Mesenteric fat pad (tissue), 1 donor: ENCODE data around the gene C19orf85. TPM values are rescaled to one million over a fixed set of nuclear protein-coding genes. Genes with fewer than 3 reads are reported as not detected.
"Not testable (repeated sequence)": the region's sequence is repeated elsewhere in the genome, so short reads cannot be mapped to it uniquely, and the experiment has no call there.

Source experiments
- DNase-seq: peaks from one replicate; pipeline ENCODE4 v3.0.0-alpha.2; 2020; ENCODE audit warnings: low spot score
- total RNA-seq: library from RNA; stranded (reverse); fragmentation: NEBNext Ultra II Directional; extraction: Animal tissue kit (Norgen Biotek cat#: 25700); gene quantifications from one replicate; pipeline ENCODE4 v1.2.1, GENCODE V29; 2021
- donor health status: DM: yes; HTN: yes; CAD: no.

Gene C19orf85
- total RNA-seq, 1 donor from 2014 or later = not detected

- no peak for DNase-seq
These were observed 4.4 kb downstream of the C19orf85 start for GRCh38 chr19:55459950-55460657.

GRCh38 chr19:55459551-55459949 is 5.0 kb downstream of the C19orf85 start:
- no peak for DNase-seq

- no peak for DNase-seq
These were observed 6.7 kb downstream of the C19orf85 start for GRCh38 chr19:55457683-55458457.

GRCh38 chr19:55456347-55456746 is 8.2 kb downstream of the C19orf85 start:
- DNase-seq = no peak

GRCh38 chr19:55455576-55456235 is 8.8 kb downstream of the C19orf85 start:
- DNase-seq = no peak

GRCh38 chr19:55454787-55455243 is 9.7 kb downstream of the C19orf85 start:
- DNase-seq = no peak

- DNase-seq = no peak
These were observed 10.9 kb downstream of the C19orf85 start for GRCh38 chr19:55453511-55454260.

- DNase-seq = no peak
These were observed 11.7 kb downstream of the C19orf85 start for GRCh38 chr19:55452749-55453346.

- no peak for DNase-seq
These were observed 12.4 kb downstream of the C19orf85 start for GRCh38 chr19:55451965-55452748.

GRCh38 chr19:55451163-55451964 is 13.2 kb downstream of the C19orf85 start:
- no peak for DNase-seq

- DNase-seq = no peak
These were observed 15.1 kb downstream of the C19orf85 start for GRCh38 chr19:55449469-55449868.

- not testable (repeated sequence) for DNase-seq
These were observed 16.4 kb downstream of the C19orf85 start for GRCh38 chr19:55448175-55448490.

- no peak for DNase-seq
These were observed 17.0 kb downstream of the C19orf85 start for GRCh38 chr19:55447421-55448174.

GRCh38 chr19:55446060-55446459 is 18.5 kb downstream of the C19orf85 start:
- no peak for DNase-seq

- DNase-seq = no peak
These were observed 19.9 kb downstream of the C19orf85 start for GRCh38 chr19:55444646-55445045.

- DNase-seq = no peak
These were observed 20.6 kb downstream of the C19orf85 start for GRCh38 chr19:55443824-55444480.

GRCh38 chr19:55443045-55443823 is 21.3 kb downstream of the C19orf85 start, which contains the start of gene SHISA7:
Gene SHISA7 (minus strand): TSS chr19:55443300. CDS start chr19:55442863, 437 bp downstream.
- no peak for DNase-seq
